ENCODE data around the gene ARRDC2. TPM values are rescaled to one million over a fixed set of nuclear protein-coding genes. Genes with fewer than 3 reads are reported as not detected.

ARRDC2 gene
- total RNA-seq, 1 donor from 2014 or later = 2.6 TPM

GRCh38 chr19:17988161-17988560, 19.8 kb upstream of the ARRDC2 start:
- Histone ChIP-seq H3K4me3 (ENCODE audit: insufficient read depth, low read depth, low read length) (no peak overlapping the region), H3K9ac (ENCODE audit: low read length) (no peak overlapping the region), H4K20me1 (ENCODE audit: insufficient read depth, low read length) (no peaks in the 10 kb centered on the region), H2AFZ (ENCODE audit: low read depth, low read length) (no peak overlapping the region), H3K4me2 (ENCODE audit: low read length) (no peak overlapping the region), H3K27me3 (ENCODE audit: insufficient read depth, low read length) (no peaks in the 10 kb centered on the region), H3K9me3 (ENCODE audit: insufficient read depth, low read depth, low read length) (no peaks in the 10 kb centered on the region), H3K4me1 (ENCODE audit: insufficient read depth, low read length) (no peaks in the 10 kb centered on the region), H3K36me3 (ENCODE audit: insufficient read depth, low read length) (no peaks in the 10 kb centered on the region), H3K79me2 (ENCODE audit: insufficient read depth, low read length) (no peaks in the 10 kb centered on the region), H3K27ac (ENCODE audit: low read depth, low read length) (no peak overlapping the region)
- Mint-ChIP-seq H3K4me3 (ENCODE audit: unreplicated experiment) (no peak overlapping the region), H3K36me3 (ENCODE audit: low read depth, unreplicated experiment) (no peaks in the 10 kb centered on the region), H3K9me3 (ENCODE audit: unreplicated experiment) (peaks cover 1% of the 10 kb centered on the region), H3K27ac (ENCODE audit: unreplicated experiment) (no peak overlapping the region), H3K4me1 (ENCODE audit: low read depth, unreplicated experiment) (no peaks in the 10 kb centered on the region), H3K27me3 (ENCODE audit: low read depth, unreplicated experiment) (peaks cover 6% of the 10 kb centered on the region)
- TF ChIP-seq EZH2 (IDR thresholded peaks at IDR 0.05; ENCODE audit: insufficient read depth, low read length) = no peak
- no peak for TF ChIP-seq CTCF (IDR thresholded peaks at IDR 0.05; ENCODE audit: insufficient read depth, low read depth, low read length)
- DNase-seq (ENCODE audit: low read depth) = no peak
- no peak for FAIRE-seq

- peaks cover 7% of the 10 kb centered on the region for H3K27me3 Mint-ChIP-seq (ENCODE audit: low read depth, unreplicated experiment)
- peaks cover 1% of the 10 kb centered on the region for H3K9me3 Mint-ChIP-seq (ENCODE audit: unreplicated experiment)
- no peak overlapping the region for H3K9ac ChIP-seq (ENCODE audit: low read length)
- no peak overlapping the region for H3K27ac Mint-ChIP-seq (ENCODE audit: unreplicated experiment)
- H3K27ac ChIP-seq (ENCODE audit: low read depth, low read length) = no peak overlapping the region
- H3K4me3 ChIP-seq (ENCODE audit: insufficient read depth, low read depth, low read length) = no peak overlapping the region
- no peaks in the 10 kb centered on the region for H3K4me1 ChIP-seq (ENCODE audit: insufficient read depth, low read length)
- no peaks in the 10 kb centered on the region for H3K27me3 ChIP-seq (ENCODE audit: insufficient read depth, low read length)
- no peaks in the 10 kb centered on the region for H3K79me2 ChIP-seq (ENCODE audit: insufficient read depth, low read length)
- FAIRE-seq (no peak), DNase-seq (ENCODE audit: low read depth) (no peak)
- no peaks in the 10 kb centered on the region for H3K36me3 Mint-ChIP-seq (ENCODE audit: low read depth, unreplicated experiment)
- H3K4me2 ChIP-seq (ENCODE audit: low read length) = no peak overlapping the region
- no peaks in the 10 kb centered on the region for H3K4me1 Mint-ChIP-seq (ENCODE audit: low read depth, unreplicated experiment)
- TF ChIP-seq CTCF (IDR thresholded peaks at IDR 0.05; ENCODE audit: insufficient read depth, low read depth, low read length) (no peak), EZH2 (IDR thresholded peaks at IDR 0.05; ENCODE audit: insufficient read depth, low read length) (no peak)
- H3K4me3 Mint-ChIP-seq (ENCODE audit: unreplicated experiment) = no peak overlapping the region
- no peak overlapping the region for H2AFZ ChIP-seq (ENCODE audit: low read depth, low read length)
- no peaks in the 10 kb centered on the region for H3K36me3 ChIP-seq (ENCODE audit: insufficient read depth, low read length)
- H4K20me1 ChIP-seq (ENCODE audit: insufficient read depth, low read length) = no peaks in the 10 kb centered on the region
- H3K9me3 ChIP-seq (ENCODE audit: insufficient read depth, low read depth, low read length) = no peaks in the 10 kb centered on the region
These were observed 18.4 kb upstream of the ARRDC2 start for GRCh38 chr19:17989425-17990094.

GRCh38 chr19:17993076-17993813, 14.7 kb upstream of the ARRDC2 start:
- Histone ChIP-seq H3K4me1 (ENCODE audit: insufficient read depth, low read length) (no peaks in the 10 kb centered on the region), H3K9me3 (ENCODE audit: insufficient read depth, low read depth, low read length) (no peaks in the 10 kb centered on the region), H2AFZ (ENCODE audit: low read depth, low read length) (no peak overlapping the region), H3K36me3 (ENCODE audit: insufficient read depth, low read length) (no peaks in the 10 kb centered on the region), H3K4me2 (ENCODE audit: low read length) (no peak overlapping the region), H3K27ac (ENCODE audit: low read depth, low read length) (no peak overlapping the region), H4K20me1 (ENCODE audit: insufficient read depth, low read length) (no peaks in the 10 kb centered on the region), H3K9ac (ENCODE audit: low read length) (no peak overlapping the region), H3K4me3 (ENCODE audit: insufficient read depth, low read depth, low read length) (no peak overlapping the region), H3K27me3 (ENCODE audit: insufficient read depth, low read length) (no peaks in the 10 kb centered on the region), H3K79me2 (ENCODE audit: insufficient read depth, low read length) (no peaks in the 10 kb centered on the region)
- H3K36me3 Mint-ChIP-seq (ENCODE audit: low read depth, unreplicated experiment) = no peaks in the 10 kb centered on the region
- no peak for TF ChIP-seq EZH2 (IDR thresholded peaks at IDR 0.05; ENCODE audit: insufficient read depth, low read length)
- no peak for TF ChIP-seq CTCF (IDR thresholded peaks at IDR 0.05; ENCODE audit: insufficient read depth, low read depth, low read length)
- H3K27ac Mint-ChIP-seq (ENCODE audit: unreplicated experiment) = no peak overlapping the region
- peaks cover 8% of the 10 kb centered on the region for H3K27me3 Mint-ChIP-seq (ENCODE audit: low read depth, unreplicated experiment)
- no peak for FAIRE-seq
- no peak overlapping the region for H3K4me3 Mint-ChIP-seq (ENCODE audit: unreplicated experiment)
- H3K9me3 Mint-ChIP-seq (ENCODE audit: unreplicated experiment) = no peaks in the 10 kb centered on the region
- DNase-seq (ENCODE audit: low read depth) = no peak
- no peaks in the 10 kb centered on the region for H3K4me1 Mint-ChIP-seq (ENCODE audit: low read depth, unreplicated experiment)

Data from astrocyte (in vitro differentiated cells and primary cell).